CMK (cell line): ENCODE data around the gene UBAP1L.
"Not testable (repeated sequence)": the region's sequence is repeated elsewhere in the genome, so short reads cannot be mapped to it uniquely, and the experiment has no call there.

Experiments used
- DNase-seq: peaks from one replicate; pipeline ENCODE4 v3.0.0-alpha.2; 2010; ENCODE audit warnings: low read depth

Gene UBAP1L

GRCh38 chr15:65099801-65100200 lies 15.2 kb downstream of the UBAP1L start:
- DNase-seq: not testable (repeated sequence)

DNA sequence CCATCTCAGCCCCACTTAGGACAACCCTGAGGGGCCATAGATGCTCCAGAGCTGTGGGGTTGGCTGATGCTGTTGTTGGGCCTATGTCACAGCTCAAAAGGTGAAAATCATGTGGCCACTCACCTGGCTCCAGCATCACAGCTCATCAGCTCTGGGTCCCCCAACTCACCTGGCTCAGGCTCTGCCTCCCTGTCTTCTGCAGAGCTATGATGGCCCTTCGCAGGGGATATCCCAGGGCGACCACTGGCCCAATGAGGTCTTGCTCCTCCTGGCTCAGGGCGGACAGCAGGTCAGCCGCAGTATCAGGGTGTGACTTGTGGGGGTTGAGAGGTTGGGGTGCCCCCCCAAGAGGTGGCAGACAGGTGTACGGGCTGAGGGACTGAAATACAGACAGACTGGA lies 15.7 kb downstream of the UBAP1L start:
- no peak for DNase-seq

- no peak for DNase-seq
Observed at GRCh38 chr15:65097651-65098263, 17.2 kb downstream of the UBAP1L start.

DNA sequence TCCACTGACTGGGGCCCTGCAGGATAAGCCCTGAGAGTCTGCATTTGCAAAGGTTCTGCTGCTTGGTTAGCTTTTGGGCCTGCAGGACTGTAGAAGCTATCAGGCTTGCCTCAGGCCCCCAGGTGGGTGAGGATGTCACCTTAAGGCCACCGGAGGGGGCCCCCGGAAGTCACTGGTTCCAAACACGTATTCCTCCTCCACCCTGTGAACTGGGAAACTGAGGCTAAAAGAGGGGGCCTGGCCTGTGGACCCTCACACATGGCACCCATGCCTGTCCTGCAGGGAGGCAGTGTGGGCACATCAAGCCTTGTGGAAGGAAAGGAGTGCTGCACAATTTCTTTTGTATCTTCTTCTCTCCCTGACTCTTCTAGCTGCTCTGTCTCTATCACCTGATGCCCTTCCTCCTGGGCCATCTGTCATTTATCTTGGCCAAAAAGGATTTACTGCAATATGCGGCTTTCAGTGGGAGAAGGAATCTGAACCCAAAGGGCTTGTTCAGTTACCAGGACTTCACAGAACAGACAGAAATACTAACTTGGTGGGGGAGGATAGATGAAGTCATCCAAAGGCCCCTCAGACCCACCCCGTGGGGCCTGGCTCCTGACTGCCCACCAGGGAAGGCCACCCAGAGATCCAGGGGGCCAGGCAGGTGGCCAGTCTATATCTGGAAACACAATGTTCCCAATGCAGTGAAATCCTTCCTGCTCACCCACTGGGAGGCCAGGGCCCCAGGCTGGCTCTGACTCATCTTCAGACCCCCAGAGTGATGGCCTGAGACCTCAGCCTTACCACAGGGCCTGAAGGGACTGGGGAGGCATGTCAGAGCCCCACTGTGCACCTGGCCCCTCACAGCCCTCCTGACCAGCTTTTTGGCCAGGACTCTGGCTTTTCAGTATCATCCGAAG lies 18.3 kb downstream of the UBAP1L start:
- DNase-seq: no peak

- DNase-seq: no peak
Observed at GRCh38 chr15:65095747-65096104, 19.3 kb downstream of the UBAP1L start.

DNA sequence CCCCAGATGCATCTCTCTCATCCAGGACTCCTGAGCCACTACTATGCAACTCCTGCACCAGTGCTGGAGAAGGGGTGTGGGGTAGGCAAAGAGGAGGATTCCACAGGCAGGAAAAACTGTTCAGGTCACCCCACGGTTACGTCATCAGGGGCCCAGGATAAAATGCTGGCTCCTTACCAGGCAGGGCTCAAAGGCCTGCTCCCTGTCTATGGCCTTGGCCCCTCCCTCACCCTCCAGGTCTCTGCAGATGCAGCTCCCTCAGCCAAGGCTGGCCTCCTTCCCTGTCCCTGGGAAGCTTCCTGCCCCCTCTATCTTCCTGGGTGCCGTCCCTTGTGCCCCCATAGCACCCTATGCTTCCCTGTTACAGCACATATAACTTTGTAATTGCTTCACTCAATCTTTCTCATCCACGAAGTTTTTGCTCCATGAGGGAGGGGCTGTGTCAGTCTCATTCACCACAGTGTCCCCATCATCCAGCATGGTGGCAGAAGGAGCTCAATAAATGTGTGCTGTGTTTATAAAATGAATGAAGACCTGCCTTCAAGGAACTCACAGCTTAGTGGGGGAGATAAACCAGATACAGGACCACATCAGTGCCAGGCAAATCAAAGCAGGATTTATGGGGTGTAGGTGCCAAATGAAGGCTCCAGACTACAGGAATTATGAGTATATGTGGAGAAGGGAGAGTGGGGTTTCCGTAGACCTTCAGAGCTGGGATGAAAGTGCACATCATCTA lies 19.8 kb downstream of the UBAP1L start:
- no peak for DNase-seq

DNA sequence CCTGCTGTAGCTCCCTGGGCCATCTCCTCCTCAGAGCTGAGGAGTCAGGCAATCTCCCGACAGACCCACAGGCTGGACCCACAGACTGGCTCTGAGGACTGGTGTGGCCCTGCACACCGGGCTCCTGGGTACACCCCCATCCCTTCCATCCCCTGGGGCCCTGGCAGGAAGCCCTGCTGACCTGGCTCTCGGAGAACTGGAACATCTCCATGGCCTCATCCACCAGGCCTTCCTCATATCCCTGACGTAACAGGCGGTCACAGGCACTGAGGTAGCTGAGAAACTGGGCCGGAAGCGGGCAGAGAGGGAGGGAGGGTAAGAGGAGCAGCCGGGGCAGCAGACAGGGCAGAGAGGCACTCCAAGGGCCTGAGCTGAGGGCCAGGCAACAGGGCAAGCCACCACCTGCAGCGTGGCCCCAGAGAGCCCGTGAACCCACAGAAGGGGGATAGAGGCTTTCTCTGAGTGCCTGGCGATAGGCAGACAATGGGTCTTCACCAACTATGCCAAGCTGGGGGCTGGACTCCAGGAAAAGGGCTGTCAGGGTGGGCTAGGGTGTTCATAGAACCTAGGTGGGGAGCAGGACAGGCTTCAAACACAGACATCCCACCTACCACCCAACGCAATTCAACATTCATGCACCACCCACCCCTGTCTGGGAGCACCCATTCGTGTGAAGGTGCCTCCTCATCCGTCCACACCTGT lies 20.6 kb downstream of the UBAP1L start:
- DNase-seq: no peak

- DNase-seq: not testable (repeated sequence)
Observed at GRCh38 chr15:65093793-65094170, 21.2 kb downstream of the UBAP1L start.

- DNase-seq: no peak
Observed at GRCh38 chr15:65092911-65093792, 21.8 kb downstream of the UBAP1L start.

GRCh38 chr15:65091946-65092770 lies 22.8 kb downstream of the UBAP1L start:
- DNase-seq: no peak

DNA sequence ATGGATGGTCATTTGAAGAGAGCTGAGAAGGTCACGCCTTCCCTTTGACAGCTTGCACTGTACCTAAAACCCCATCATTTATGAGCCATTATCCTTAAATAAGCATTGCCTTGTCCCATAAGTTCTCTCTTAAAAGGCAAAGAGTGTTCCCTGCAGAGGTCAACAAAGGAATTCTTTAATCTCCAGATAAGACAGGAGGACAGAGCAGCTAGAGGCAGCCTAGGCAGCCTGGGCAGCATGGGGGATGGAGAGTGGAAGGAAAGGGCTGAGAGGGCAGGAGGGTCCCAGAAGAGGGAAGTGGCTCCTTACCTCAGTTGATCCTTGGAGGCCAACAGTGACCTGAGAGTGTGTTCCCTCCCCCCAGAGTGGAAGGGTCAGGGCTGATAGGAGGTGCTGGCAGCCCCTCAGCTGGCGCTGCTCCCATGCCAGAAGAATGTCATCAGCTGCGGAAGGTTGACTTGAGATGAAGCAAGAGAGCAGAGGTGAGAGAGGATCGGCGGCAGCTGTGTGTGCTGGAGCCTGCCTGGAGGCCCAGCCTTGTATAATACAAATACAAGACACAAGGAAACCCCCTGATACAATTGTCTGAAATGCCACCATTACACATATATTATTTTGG lies 25.7 kb downstream of the UBAP1L start:
- no peak for DNase-seq

DNA sequence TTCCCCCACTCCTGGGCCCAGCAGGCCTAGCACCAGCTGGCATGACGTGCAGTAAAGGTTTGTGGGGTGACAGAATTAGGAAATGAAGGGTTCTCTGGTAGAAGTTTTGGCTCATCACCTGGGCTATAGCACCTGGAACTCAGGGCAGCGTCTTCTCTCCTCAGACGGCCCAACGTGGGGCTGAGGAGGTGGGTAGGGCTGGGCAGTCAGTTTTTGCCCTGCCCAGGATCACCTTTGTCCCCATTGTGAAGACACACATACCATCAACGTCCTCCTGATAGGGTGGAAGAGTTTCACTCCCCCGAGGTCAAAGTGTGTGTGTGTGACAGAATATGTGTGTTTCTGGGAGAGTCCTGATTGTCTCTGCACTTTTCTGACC lies 26.4 kb downstream of the UBAP1L start:
- DNase-seq: no peak

DNA sequence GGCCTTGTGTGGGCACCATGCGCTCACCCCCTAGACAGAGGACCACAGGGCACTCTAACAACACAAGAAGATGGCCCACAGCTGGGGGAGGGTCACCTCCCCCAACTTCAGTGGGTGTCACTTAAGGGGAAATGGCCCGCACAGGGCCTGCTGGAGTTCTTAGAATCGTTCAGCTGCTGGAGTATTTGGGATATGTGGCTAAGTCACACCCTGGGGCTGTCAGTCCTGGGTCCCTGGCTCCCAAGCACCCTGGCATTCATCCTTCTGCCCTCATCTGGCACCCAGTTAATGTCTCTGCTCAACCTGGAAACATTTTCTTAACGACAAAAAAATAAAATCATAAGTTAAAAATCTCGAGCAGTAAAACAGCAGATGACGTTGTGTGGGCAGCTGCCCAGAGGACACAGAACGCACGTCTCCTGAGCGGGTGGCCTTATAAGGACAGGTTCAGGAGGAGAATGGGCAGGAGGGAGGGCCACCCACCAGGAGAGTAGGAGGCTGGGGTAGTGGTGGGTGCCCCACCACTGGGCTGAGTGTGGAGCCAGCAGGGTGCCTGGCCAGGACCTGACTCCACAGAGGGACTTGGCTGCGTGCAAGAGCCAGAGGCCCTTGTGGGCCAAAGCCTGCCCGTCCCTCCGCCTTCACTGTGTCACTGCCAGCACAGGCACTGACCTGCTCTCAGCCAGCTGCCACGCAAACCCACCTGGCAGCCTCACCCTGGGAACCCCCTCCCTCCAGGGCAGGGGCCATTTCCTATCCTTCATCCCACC lies 26.9 kb downstream of the UBAP1L start:
- DNase-seq: no peak

- DNase-seq: no peak
Observed at GRCh38 chr15:65087411-65087810, 27.6 kb downstream of the UBAP1L start.

DNA sequence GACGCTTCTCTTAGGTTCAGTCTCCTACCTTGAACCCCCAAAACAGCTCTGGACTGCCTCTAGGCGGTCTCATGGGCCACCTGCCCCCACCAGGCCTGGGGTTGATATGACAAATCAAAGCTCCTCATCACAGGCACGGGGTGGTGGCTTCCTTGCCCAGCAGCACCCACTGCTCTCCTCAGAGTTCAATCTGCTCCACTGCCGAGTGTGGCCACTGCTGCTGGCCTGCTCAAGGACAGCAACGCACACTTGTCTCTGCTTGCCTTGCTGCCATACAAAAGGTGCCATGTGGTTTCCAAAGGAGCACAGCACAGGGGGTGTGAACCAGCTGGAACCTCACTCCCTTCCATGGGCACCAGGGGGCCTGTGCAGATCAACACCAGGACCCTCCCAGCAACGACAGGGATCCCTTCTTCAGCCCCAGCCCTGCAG lies 28.3 kb downstream of the UBAP1L start:
- DNase-seq: no peak

DNA sequence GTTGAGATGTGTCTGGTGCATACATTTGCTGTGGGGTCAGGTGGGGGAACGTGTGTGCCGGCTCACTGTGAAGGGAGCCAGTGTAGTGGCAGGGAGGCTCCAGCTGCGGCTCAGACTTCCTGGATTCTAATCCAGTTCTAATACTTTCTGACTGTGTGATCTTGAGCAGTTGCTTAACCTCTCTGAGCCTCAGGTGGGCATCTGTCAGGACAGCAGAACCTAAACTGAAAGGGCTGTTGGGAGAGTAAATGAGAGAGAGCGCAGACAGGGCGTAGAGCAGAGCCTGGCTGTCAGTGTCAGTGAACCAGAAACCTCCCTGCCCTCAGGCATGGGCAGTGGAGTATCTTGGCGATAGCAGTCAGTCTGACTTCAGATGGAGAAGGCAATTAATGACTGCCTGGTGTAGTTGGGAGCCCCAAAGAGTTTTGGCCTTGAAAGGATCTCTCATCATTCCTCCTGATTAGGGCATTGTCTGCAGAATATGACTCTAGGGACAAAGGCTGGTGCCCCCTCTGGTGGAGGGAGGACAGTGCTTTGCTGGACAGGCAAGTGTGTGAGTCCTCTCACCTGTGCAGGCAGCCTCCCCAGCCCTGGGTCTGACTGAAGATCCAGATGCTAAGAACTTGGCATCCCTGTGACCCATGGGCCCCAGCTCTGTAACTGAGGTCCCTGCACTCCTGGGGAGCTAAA lies 28.9 kb downstream of the UBAP1L start:
- no peak for DNase-seq

GRCh38 chr15:65085207-65085753 lies 29.7 kb downstream of the UBAP1L start:
- no peak for DNase-seq

- no peak for DNase-seq
Observed at GRCh38 chr15:65084500-65085206, 30.3 kb downstream of the UBAP1L start.
